COLO668 (cell line): Measurements from ENCODE around the gene DUSP22.

Experiments used
- DNase-seq: peaks from one replicate; lab custom pipeline; 2025; ENCODE audit not compliant: unreplicated experiment; lab: John Stamatoyannopoulos, UW

Gene DUSP22

GRCh38 chr6:349491-349921 is 57.2 kb downstream of the DUSP22 start:
- no peak for DNase-seq

- DNase-seq = no peak
Measured at GRCh38 chr6:350371-350770, 58.1 kb downstream of the DUSP22 start.

- no peak for DNase-seq
Measured at GRCh38 chr6:351011-351866, 59.0 kb downstream of the DUSP22 start.

GRCh38 chr6:351867-352289 is 59.6 kb downstream of the DUSP22 start:
- DNase-seq = no peak

GRCh38 chr6:352474-352873 is 60.2 kb downstream of the DUSP22 start:
- no peak for DNase-seq

- no peak for DNase-seq
Measured at GRCh38 chr6:352896-353470, 60.7 kb downstream of the DUSP22 start.

GRCh38 chr6:353642-354614 is 61.6 kb downstream of the DUSP22 start:
- DNase-seq = no peak

- no peak for DNase-seq
Measured at GRCh38 chr6:354631-355280, 62.5 kb downstream of the DUSP22 start.

GRCh38 chr6:355373-356208 is 63.3 kb downstream of the DUSP22 start:
- no peak for DNase-seq

GRCh38 chr6:356828-357251 is 64.6 kb downstream of the DUSP22 start:
- no peak for DNase-seq

GRCh38 chr6:357261-357790 is 65.0 kb downstream of the DUSP22 start:
- no peak for DNase-seq

GRCh38 chr6:357791-358341 is 65.6 kb downstream of the DUSP22 start:
- no peak for DNase-seq

GRCh38 chr6:358432-358831 is 66.1 kb downstream of the DUSP22 start:
- no peak for DNase-seq

- no peak for DNase-seq
Measured at GRCh38 chr6:358847-359246, 66.6 kb downstream of the DUSP22 start.

- DNase-seq = no peak
Measured at GRCh38 chr6:359261-360035, 67.2 kb downstream of the DUSP22 start.

- no peak for DNase-seq
Measured at GRCh38 chr6:360349-360748, 68.1 kb downstream of the DUSP22 start.

- DNase-seq = no peak
Measured at GRCh38 chr6:360764-361373, 68.6 kb downstream of the DUSP22 start.

- no peak for DNase-seq
Measured at GRCh38 chr6:361411-362132, 69.3 kb downstream of the DUSP22 start.
